Esophagus muscularis mucosa (tissue), 4 donors: ENCODE data around the gene CCDC106.

Experiments used
- CTCF ChIP-seq, 3 experiments: fragments of 200-600 bp in 2 of 3; fragments of 450-650 bp in 1 of 3; sonication (generic) in 2 of 3; IDR thresholded peaks; one replicate each; pipeline ENCODE4 v1.5.1; 2017 to 2019; ENCODE audit warnings: antibody characterized with exemption in 3 of 3, mild to moderate bottlenecking in 2 of 3, moderate library complexity in 1 of 3
- EP300 ChIP-seq: sonication (generic); formaldehyde crosslinking; IDR thresholded peaks from one replicate; pipeline ENCODE4 v1.6.1; 2017; ENCODE audit warnings: antibody characterized with exemption
- POLR2A ChIP-seq: fragments of 450-650 bp; IDR thresholded peaks from one replicate; pipeline ENCODE4 v1.6.1; 2017; ENCODE audit warnings: antibody characterized with exemption, moderate library complexity, mild to moderate bottlenecking, low read depth
- POLR2AphosphoS5 ChIP-seq, 2 donors: sonication (generic); formaldehyde crosslinking; IDR thresholded peaks; one replicate each; pipeline ENCODE4 v1.6.1; 2017; ENCODE audit warnings: antibody characterized with exemption in 2 of 2

- no peak for TF ChIP-seq CTCF (IDR thresholded peaks at IDR 0.05)
- TF ChIP-seq POLR2AphosphoS5 (IDR thresholded peaks at IDR 0.05): no peak
- TF ChIP-seq POLR2A: no peak
- TF ChIP-seq EP300: no peak
Observed at GRCh38 chr19:55611300-55611982, 36.6 kb upstream of the CCDC106 start.
